HG03060 (cell line): ENCODE measurements around the gene AGBL2.
"Not testable (repeated sequence)": the region's sequence is repeated elsewhere in the genome, so short reads cannot be mapped to it uniquely, and the experiment has no call there.

Source experiments
- ATAC-seq: cut with Tn5 transposase; IDR thresholded peaks from one replicate; pipeline ENCODE4 v1.9.1; 2021; ENCODE audit warnings: low read depth, moderate number of reproducible peaks; ENCODE audit not compliant: unreplicated experiment

AGBL2 gene

GRCh38 chr11:47715082-47715669 lies at the start of gene AGBL2:
AGBL2 (minus strand) TSS chr11:47715369; CDS start chr11:47714650, 719 bp downstream.
- ATAC-seq, result peak; percentile 84

- ATAC-seq, result not testable (repeated sequence)
Measured at GRCh38 chr11:47759291-47759690, 44.1 kb upstream of the AGBL2 start.

DNA sequence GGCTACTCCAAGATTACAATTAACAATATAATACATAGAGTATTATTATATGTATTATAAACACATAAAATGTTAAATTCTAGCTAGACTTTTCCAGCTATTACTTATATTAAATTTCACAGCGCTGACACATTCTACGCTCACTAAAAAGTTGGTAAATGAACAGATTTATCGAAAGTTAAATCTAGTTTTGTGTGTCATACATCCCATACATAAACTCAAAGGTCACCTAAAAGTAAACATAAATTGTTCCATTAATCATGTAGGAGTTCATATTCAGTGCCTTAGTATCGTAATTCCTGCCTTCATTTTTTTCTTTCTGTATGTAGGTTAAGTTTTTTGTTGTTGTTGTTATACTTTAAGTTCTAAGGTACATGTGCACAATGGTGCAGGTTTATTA lies 41.0 kb upstream of the AGBL2 start:
- no peak for ATAC-seq

GRCh38 chr11:47750725-47751124 lies 35.6 kb upstream of the AGBL2 start:
- no peak for ATAC-seq

GRCh38 chr11:47742494-47742893 lies 27.3 kb upstream of the AGBL2 start:
- ATAC-seq, result not testable (repeated sequence)

DNA sequence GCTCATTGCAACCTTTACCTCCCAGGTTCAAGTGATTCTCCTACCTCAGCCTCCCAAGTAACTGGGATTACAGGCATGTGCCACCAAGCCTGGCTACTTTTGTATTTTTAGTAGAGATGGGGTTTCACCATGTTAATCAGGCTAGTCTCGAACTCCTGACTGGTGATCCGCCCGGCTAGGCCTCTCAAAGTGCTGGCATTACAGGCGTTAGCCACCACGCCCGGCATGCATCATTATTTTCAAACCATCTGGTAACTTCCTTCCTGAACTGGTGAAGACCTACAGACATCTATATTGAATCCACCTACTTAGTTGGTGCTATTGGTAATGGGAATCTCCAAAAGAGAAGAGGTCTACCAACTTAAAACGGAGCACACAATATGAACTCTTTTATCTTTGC lies 22.6 kb upstream of the AGBL2 start:
- not testable (repeated sequence) for ATAC-seq

- no peak for ATAC-seq
Measured at GRCh38 chr11:47732271-47732670, 17.1 kb upstream of the AGBL2 start.

DNA sequence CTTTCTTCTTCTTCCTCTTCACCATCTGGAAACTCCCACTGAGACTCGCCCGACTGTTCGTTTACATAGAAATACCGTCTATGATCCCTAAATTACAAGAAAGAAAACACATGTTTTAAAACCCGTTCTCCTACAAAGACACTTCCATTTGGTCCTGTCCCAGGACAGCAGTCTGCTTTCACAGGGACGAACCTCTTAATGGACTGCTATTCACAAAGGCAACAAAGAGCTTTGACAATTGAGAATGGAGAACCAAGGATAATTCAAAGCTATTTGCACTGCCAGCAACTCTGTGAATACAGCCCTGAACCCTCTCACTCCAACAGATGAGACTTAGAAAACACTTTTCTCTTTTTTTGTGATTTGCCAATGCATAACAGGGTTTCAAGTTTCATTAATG lies 16.3 kb upstream of the AGBL2 start:
- ATAC-seq, result no peak

DNA sequence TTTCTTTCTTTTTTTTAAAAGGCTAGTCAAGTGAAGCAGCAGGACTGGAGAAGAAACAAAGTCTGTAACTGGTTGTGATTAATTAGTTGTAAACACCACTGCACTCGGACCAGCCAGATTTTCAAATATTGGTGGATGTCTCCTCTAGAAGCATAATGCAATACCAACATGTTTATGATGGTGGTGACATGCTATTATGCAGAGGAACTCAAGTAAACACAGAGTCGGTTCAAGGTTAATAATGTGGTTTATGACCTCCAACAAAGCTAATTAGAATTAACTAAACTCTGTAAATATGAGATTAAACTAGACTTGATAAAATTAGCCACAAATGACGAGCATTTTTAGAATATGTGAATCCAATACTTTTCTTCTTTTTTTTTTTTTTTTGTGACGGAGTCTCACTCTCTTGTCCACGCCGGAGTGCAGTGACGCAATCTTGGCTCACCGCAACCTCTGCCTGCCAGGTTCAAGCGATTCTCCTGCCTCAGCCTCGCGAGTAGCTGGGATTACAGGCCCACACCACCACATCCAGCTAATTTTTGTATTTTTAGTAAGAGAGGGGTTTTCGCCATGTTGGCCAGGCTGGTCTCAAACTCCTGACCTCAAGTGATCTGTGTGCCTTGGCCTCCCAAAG lies 11.8 kb upstream of the AGBL2 start:
- ATAC-seq, result no peak

DNA sequence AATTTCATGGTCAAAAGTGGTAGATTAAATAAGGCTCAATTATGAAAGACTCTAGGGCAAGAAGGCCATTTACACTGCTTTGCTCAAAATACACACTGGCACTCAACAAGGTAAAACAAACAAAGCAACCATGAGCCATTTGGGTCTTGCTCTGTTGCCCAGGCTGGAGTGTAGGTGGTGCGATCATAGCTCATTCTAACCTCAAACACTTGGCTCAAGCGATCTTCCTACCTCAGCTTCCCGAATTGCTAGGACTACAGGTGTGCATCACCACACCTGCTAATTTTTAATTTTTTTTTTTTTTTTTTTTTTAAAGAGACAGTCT lies 10.9 kb upstream of the AGBL2 start:
- no peak for ATAC-seq

GRCh38 chr11:47725442-47726117 lies 10.4 kb upstream of the AGBL2 start:
- ATAC-seq, result no peak

DNA sequence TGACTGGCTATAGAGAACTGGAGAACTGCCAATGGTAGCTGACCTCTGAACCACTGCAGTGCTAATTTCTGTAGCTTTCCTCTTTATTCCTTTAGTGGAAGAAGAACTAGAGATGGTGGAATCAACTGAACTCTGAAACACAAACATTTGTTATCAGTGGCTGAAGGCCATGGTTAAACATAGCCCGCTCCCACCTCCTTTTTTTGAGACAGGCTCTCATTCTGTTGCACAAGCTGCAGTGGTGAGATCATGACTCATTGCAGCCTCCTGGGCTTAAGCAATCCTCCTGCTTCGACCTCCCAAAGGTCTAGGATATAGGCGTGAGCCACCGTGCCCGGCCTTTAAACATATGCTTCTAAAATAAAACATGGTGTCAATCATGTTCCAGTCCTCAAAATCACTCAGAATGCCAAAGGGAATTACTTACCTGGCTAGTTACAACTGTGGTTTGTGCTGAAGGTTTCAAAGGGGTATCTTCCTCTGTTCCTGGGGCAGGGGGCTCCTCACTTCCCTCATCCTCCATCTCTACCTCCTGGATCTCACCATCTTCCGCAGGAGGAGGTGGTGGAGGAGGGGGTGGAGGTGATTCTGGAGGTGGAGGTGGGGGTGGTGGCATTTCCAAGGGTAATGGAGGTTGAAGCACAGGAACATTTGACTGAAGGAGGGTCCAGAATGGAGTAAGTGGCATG lies 9.0 kb upstream of the AGBL2 start:
- ATAC-seq, result no peak

DNA sequence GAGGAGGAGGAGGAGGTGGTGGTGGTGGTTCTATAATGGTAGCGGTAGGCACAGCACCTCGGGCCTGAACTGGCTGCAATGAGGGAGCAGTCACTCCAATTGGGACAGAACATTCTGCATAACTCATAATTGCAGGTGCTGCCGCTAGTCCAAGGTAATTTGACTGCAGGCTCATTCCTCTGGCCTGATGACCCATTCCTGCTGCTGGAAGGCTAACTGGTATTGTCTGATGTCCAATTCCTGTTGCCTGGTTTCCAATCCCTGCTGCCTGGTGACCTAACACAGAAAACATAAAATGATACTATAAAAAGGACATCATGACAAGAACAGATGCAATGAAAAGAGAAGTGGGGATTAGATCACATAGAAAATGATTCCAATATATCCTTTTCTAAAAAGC lies 7.9 kb upstream of the AGBL2 start:
- ATAC-seq, result no peak

DNA sequence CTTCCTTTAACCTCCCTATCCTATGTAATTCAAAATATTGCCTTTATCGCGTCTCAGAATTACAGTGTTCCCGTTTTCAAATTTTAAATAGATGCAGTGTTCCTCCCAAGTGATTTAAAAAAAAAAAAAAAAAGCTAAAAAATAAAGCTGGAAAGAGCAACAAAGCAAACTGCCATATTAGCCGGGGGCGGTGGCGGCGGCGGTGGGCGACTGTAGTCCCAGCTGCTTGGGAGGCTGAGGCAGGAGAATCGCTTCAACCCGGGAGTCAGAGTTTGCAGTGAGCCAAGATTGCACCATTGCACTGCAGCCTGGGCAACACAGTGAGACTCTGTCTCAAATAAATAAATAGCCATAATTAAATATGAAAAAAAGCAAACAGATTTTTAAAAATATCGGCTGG lies 5.5 kb upstream of the AGBL2 start:
- ATAC-seq, result no peak

- no peak for ATAC-seq
Measured at GRCh38 chr11:47716692-47717091, 1.5 kb upstream of the AGBL2 start.

DNA sequence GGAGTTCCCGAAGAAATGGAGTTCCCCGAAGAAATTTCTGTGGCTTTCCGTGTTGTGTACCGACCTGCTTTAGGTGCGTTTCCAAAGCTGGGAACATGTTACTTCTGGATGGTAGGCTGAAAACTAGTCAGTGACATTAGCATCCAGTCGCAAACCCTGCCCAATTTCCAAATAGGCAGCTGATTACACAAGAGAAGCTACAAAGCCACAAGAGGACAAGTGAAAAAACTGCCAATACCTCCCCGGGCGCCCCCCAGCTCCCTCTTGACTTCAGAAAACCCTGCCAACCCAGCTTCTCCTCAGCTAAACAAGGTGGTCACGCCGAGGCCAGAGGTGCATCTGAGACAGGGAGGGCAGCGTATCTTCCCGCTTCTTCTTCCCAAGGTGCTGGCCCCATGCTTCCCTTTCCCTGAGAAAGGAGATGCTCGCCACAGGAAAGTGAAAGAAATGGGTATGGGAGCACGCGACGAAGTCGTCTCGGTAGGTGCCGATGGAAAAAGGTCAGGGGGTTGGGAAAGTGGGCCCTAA lies 551 bp downstream of the AGBL2 start:
- no peak for ATAC-seq

DNA sequence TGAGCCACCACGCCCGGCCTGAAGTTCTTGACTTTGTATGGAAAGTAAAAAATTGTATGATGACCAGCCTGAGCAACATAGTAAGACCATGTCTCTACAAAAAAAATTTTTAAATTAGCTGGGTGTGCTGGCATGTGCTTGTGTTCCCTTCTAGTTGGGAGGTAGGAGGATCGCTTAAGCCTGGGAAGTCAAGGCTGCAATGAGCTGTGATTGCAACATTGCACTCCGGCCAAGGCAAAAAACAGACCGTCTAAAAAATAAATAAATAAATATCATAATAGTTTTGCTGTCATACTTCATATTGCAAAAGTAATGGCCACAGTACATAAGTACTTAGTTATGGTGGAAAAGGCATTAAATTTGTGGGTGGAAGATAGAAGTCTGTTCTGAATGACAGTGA lies 3.4 kb downstream of the AGBL2 start:
- no peak for ATAC-seq

- ATAC-seq, result no peak
Measured at GRCh38 chr11:47711225-47711624, 3.9 kb downstream of the AGBL2 start.

DNA sequence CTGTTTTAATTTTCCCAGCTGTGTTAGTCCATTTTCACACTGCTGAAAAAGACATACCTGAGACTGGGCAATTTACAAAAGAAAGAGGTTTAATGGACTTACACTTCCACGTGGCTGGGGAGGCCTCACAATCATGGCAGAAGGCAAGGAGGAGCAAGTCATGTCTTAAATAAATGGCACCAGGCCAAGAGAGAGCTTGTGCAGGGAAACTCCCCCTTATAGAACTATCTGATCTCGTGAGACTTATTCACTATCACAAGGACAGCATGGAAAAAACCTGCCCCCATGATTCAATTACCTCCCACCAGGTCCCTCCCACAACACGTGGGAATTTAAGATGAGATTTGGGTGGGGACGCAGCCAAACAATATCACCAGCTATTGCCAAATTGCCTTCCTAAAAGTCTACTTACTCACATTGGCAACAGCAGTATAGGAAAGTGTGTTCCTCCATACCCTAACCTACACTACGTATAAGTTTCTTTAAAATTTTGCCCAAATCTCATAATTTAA lies 7.8 kb downstream of the AGBL2 start:
- ATAC-seq, result not testable (repeated sequence)

GRCh38 chr11:47705721-47706120 lies 9.4 kb downstream of the AGBL2 start:
- ATAC-seq, result no peak

DNA sequence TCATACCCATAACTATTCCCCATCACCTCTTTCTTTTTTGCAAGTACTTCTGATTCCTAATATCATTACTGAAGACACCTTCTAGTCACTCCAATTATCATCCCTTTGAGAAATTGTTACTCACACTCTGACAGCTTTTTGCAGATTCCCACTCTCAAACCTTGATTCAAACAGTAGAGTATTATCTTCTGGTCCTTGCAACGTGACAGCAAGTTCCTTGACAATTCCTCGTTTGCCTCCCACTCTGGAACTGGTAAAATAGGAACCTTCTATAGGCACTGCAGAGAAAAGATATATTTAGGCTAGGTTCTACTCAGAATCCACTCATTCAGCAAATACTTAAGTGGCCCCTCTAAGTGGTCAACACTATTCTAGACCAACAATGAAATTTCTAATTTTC lies 23.2 kb downstream of the AGBL2 start:
- no peak for ATAC-seq
